Activated CD4-positive, alpha-beta T cell treated with anti-CD3 and anti-CD28 coated beads, Interleukin-2, amount 50 U/mL, for 16 hours (primary cell): ENCODE measurements around the gene KDM4B.
"Not testable (repeated sequence)": the region's sequence is repeated elsewhere in the genome, so short reads cannot be mapped to it uniquely, and the experiment has no call there.

Experiments
- DNase-seq: peaks from one replicate; pipeline ENCODE4 v3.0.0-alpha.2; 2020

Gene KDM4B

GRCh38 chr19:5154799-5155426 lies 186.0 kb downstream of the KDM4B start:
- no peak for DNase-seq

- DNase-seq: no peak
Observed at GRCh38 chr19:5155586-5156210, 186.8 kb downstream of the KDM4B start.

DNA sequence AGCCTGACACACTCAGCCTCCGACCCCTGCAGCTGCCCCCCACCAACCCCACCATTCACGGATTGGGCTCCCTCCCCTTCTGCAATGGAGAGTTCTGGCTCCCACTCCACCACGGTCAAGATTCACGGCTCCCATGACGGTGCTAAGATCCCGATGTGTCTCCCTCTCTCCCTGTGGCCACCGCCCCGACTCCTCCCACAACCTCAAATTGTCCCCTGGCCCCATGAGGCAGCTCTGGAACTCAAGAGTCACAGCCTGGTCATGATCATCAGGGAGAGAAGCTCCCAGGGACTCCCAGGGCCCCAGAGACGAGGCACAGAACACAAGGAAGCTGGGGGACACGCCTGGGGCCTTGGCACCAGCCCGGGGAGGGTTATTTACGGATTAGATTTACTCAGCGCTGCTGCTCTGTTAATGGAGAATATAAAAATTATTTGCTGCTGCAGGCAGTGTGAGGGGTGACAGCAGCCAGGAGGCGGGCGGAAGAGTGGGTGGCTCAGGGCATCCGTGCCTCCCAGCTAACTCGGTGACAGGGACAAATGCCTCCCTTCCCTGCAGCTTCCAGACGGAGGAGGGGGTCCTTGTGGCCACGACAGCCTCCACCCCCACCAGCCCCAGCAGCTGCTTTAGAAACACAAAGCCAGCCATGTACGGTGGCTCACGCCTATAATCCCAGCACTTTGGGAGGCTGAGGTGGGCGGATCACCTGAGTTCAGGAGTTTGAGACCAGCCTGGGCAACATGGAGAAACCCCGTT lies 187.5 kb downstream of the KDM4B start:
- DNase-seq: no peak

- no peak for DNase-seq
Observed at GRCh38 chr19:5157186-5157585, 188.3 kb downstream of the KDM4B start.

- DNase-seq: not testable (repeated sequence)
Observed at GRCh38 chr19:5158549-5159134, 189.7 kb downstream of the KDM4B start.

GRCh38 chr19:5160158-5160795 lies 191.4 kb downstream of the KDM4B start:
- DNase-seq: not testable (repeated sequence)

DNA sequence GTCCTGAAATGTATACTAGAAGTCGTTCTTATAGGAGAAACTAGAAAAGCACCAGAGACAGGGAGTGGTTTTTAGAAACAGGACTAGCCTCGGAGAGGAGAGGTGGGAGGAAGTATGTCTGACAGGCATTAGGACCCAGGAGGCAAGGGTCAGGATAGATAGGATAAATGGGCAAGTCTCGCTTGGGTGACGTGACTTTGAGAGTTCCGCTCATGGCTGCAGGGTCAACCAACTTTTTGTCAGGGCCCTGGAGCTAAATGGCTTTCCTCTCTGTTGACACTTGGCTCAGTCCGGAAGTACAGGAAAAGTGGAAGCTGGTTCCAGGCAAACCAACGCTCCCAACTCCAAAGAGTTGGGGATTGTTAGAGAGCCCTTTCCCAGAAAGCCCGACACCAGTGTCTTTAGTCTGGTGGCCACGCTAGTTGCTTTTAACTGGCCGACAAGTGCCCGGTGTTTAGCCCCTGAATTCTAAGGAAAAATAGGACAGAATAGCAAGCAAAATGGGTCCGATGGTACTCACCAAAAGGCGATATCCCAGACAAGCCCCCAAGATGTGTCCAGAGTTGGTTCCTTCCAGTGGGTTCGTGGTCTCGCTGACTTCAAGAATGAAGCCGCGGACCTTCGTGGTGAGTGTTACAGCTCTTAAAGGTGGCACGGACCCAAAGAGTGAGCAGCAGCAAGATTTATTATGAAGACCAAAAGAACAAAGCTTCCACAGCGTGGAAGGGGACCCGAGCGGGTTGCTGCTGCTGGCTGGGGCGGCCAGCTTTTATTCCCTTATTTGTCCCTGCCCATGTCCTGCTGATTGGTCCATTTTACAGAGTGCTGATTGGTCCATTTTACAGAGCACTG lies 196.2 kb downstream of the KDM4B start:
- not testable (repeated sequence) for DNase-seq

DNA sequence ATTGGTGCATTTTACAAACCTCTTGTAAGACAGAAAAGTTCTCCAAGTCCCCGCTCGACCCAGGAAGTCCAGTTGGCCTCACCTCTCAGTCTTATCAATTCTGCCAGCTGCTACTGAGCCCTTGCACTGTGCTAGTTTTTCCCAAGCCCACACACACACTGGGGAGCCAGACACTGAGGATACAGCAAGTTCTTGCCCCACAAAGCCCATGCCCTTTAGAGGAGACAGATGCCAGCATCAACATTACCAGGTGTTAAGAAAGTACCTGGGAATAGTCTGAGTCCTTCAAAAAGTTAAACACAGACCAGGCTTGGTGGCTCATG lies 196.7 kb downstream of the KDM4B start:
- no peak for DNase-seq

DNA sequence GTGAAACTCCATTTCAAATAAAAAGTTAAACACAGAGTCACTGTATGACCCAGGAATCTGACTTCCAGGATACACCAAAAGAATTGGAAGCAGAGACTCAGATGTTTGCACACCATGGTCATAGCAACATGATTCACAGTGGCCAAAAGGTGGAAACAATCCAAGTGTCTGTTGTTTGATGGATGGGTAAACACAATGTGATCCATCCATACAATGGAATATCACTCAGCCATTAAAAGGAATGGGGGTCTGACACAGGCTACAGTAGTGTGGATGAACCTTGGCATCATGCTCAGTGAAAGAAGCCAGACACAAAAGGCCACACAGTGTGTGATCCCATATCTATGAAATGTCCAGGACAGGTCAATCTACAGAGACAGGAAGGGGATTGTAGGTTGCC lies 197.3 kb downstream of the KDM4B start:
- DNase-seq: no peak

GRCh38 chr19:5170329-5170745 lies 201.4 kb downstream of the KDM4B start:
- peak; percentile 59 for DNase-seq

GRCh38 chr19:5171711-5172110 lies 202.8 kb downstream of the KDM4B start:
- DNase-seq: no peak

- no peak for DNase-seq
Observed at GRCh38 chr19:5172859-5173630, 204.1 kb downstream of the KDM4B start.

- no peak for DNase-seq
Observed at GRCh38 chr19:5173993-5174392, 205.1 kb downstream of the KDM4B start.

DNA sequence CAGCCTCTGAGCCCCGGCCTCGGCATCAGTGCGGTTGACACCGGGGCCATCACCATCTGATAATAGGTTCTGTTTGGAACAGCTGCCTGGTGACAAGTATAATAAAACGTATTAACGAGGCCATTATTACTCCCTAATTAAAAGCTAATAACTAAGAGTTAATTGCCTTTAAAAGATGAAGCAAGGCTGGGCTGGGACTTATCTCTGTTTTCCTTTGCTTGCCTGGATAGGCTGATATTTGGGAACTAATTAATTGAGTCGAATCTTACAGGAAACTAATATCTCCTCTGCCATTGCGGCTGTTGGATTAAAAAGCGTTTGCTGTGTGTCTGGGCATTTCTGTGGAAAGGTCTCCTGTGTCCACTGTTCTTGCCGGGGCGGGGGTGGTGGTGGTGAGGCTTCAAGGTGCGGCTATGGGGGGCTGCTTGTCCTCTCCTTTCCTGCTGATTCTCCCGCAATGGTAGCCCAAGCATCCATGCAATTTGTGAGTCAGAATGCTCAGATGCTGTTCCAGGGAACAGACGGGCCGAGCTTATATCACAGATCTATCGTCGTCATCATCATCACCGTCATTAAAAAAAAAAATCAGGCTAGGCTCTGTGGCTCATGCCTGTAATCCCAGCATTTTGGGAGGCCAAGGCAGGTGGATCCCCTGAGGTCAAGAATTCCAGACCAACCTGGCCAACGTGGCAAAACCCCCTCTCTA lies 209.0 kb downstream of the KDM4B start:
- DNase-seq: no peak

- DNase-seq: no peak
Observed at GRCh38 chr19:5178841-5179240, 209.9 kb downstream of the KDM4B start.

GRCh38 chr19:5179256-5179655 lies 210.3 kb downstream of the KDM4B start:
- no peak for DNase-seq

DNA sequence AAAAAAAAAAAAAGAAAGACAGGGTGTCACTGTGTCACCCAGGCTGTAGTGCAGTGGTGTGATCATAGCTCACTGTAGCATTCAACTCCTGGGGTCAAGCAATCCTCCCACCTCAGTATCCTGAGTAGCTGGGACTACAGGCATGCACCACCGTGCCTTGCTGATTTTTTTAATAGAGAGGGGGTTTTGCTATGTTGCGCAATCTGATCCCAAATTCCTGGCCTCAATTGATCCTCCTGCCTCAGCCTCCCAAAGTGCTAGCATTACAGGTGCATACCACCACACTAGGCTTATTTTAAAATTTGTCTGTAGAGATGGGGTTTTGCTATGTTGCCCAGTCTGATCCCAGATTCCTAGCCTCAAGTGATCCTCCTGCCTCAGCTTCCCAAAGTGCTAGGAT lies 212.4 kb downstream of the KDM4B start:
- no peak for DNase-seq

GRCh38 chr19:5182751-5183150 lies 213.8 kb downstream of the KDM4B start:
- no peak for DNase-seq

- no peak for DNase-seq
Observed at GRCh38 chr19:5183616-5184015, 214.7 kb downstream of the KDM4B start.

DNA sequence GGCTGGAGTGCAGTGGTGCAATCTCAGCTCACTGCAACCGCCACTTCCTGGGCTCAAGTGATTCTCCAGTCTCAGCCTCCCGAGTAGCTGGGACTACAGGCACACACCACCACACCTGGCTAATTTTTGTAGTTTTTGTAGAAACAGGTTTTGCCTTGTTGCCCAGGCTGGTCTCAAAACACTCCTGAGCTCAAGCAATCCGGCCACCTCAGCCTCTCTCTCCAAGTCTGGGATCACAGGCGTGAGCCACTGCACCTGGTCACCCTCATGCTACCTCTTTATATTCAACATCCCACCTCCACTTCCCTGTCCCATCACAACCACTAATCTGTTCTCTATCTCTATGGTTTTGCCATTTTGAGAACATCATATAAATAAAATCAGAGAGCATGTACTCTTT lies 216.0 kb downstream of the KDM4B start:
- DNase-seq: no peak
